ENCODE measurements around the gene XYLT1. TPM values are rescaled to one million over a fixed set of nuclear protein-coding genes. Genes with fewer than 3 reads are reported as not detected.
A peak's percentile ranks its signal among the peaks of the same experiment; 100 is the strongest.

Gene XYLT1
- total RNA-seq, 5 donors from 2014 or later (not counting 1 experiment from before 2014, with no cell fraction given): 25.8 to 70.6 (median 57.8) TPM

DNA sequence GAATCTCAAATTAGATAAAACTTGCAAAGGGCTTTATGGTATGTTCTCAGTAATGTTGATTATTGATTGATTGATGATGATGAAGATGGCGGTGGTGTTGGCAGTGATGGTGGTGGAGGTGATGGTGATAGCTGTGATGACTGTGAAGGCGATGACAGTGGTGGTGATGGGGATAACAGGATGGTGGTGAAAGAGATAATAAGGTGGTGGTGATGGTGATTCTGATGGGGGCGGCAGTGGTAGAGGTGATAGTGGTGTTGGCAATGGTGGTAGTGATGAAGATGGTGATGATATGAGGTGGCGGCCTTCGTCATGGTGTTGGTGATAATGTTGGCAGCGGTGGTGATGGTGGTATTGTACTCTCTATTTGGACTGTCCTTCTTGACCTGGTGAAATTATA lies 238.3 kb downstream of the XYLT1 start:
- H3K27ac Mint-ChIP-seq: no peak overlapping the region
- ATAC-seq (replicated peaks in 1 of 4): no peak
- Histone ChIP-seq H3K4me1 (ENCODE audit: control insufficient read depth in 1 of 2, extremely low read depth in 1 of 2, insufficient read depth in 2 of 2, low read length in 2 of 2) (peaks cover 0 to 4% of the 10 kb centered on the region in 2 experiments), H3K4me3 (ENCODE audit: control insufficient read depth in 1 of 2, extremely low read depth in 1 of 2, low read length in 1 of 2) (no peak overlapping the region), H3K9me3 (no peaks in the 10 kb centered on the region), H3K36me3 (ENCODE audit: control insufficient read depth in 2 of 2, extremely low read depth in 1 of 2, insufficient read depth in 1 of 2, low read length in 1 of 2) (peaks cover 0 to 2% of the 10 kb centered on the region in 2 donors), H3K27ac (ENCODE audit: low read length) (no peak overlapping the region), H3K27me3 (replicated peaks in 1 of 2; ENCODE audit: control insufficient read depth in 2 of 2, extremely low read depth in 1 of 2, insufficient read depth in 2 of 2, low read length in 1 of 2) (no peaks in the 10 kb centered on the region)
- no peak overlapping the region for H3K4me3 Mint-ChIP-seq
- DNase-seq: no peak
- peaks cover 28% of the 10 kb centered on the region for H3K36me3 Mint-ChIP-seq
- CTCF ChIA-PET: no interaction called here
- H3K9me3 Mint-ChIP-seq: no peaks in the 10 kb centered on the region
- no peaks in the 10 kb centered on the region for H3K27me3 Mint-ChIP-seq
- POLR2A ChIA-PET: no interaction called here
- WGBS (ENCODE audit: insufficient coverage): 98% methylated on average over 3 of the region's 6 CpGs
- peaks cover 14 to 22% (median 20%) of the 10 kb centered on the region in 3 donors for H3K4me1 Mint-ChIP-seq

DNA sequence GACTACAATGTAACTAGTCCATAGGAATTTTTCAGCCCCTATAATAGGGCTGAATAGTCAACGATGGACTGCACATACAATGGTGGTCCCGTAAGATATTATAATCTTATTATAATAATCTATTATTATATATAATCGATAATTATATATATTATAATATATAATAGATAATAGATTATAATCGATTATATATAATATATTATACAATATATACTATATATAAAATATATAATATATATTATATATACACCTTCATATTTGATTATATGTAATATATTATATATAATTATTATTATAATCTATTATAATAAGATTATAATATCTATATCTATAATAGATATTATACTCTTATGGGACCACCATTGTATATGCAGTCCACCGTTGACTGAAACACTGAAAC lies 238.8 kb downstream of the XYLT1 start:
- peaks cover 16 to 20% (median 19%) of the 10 kb centered on the region in 3 donors for H3K4me1 Mint-ChIP-seq
- no peak overlapping the region for H3K4me3 Mint-ChIP-seq
- no peaks in the 10 kb centered on the region for H3K27me3 ChIP-seq (replicated peaks in 1 of 2; ENCODE audit: control insufficient read depth in 2 of 2, extremely low read depth in 1 of 2, insufficient read depth in 2 of 2, low read length in 1 of 2)
- H3K36me3 ChIP-seq (ENCODE audit: control insufficient read depth in 2 of 2, extremely low read depth in 1 of 2, insufficient read depth in 1 of 2, low read length in 1 of 2): no peaks in the 10 kb centered on the region
- ATAC-seq (replicated peaks in 1 of 4) (no peak), DNase-seq (no peak)
- no peaks in the 10 kb centered on the region for H3K9me3 Mint-ChIP-seq
- no peak overlapping the region for H3K27ac Mint-ChIP-seq
- no peaks in the 10 kb centered on the region for H3K9me3 ChIP-seq
- no peak overlapping the region for H3K27ac ChIP-seq (ENCODE audit: low read length)
- ChIA-PET CTCF (no interaction called here), POLR2A (no interaction called here)
- H3K36me3 Mint-ChIP-seq: peaks cover 30% of the 10 kb centered on the region
- H3K4me1 ChIP-seq (ENCODE audit: control insufficient read depth in 1 of 2, extremely low read depth in 1 of 2, insufficient read depth in 2 of 2, low read length in 2 of 2): no peaks in the 10 kb centered on the region
- H3K27me3 Mint-ChIP-seq: no peaks in the 10 kb centered on the region
- no peak overlapping the region for H3K4me3 ChIP-seq (ENCODE audit: control insufficient read depth in 1 of 2, extremely low read depth in 1 of 2, low read length in 1 of 2)
- no CpG with 5 or more reads among the region's 5 CpGs for WGBS (ENCODE audit: insufficient coverage)

DNA sequence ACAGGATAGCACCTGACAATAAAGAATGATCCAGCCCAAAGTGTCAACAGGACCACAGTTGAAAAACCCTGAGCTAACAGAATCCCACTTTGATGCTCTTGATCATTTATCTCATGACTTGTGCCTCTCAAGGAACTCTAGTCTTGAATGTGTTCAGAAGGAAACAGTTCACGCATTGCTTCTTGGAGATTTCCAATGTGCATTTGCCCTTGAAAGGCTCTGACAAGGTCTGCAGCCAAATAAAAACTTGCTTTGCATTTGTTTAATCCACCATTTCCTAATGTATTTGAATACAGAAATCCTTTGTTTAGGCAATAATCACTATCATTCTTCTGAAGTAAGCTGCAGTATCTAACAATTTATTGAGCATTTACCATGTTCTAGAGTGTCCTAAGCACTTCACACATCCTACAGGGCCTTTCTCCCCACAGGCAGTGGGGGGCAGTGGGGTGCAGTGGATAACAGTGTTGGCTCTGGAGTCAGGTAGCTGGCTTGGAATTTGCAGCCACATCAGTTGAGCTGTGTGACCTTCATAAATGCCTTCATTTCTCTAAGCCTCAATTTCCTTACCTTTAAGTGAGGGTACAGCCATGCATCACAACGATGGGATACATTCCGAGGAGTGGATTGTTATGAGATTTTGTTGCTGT lies 239.7 kb downstream of the XYLT1 start:
- no peak overlapping the region for H3K4me3 Mint-ChIP-seq
- peaks cover 26% of the 10 kb centered on the region for H3K36me3 Mint-ChIP-seq
- H3K4me3 ChIP-seq (ENCODE audit: control insufficient read depth in 1 of 2, extremely low read depth in 1 of 2, low read length in 1 of 2): no peak overlapping the region
- H3K27me3 Mint-ChIP-seq: no peaks in the 10 kb centered on the region
- no peaks in the 10 kb centered on the region for H3K4me1 ChIP-seq (ENCODE audit: control insufficient read depth in 1 of 2, extremely low read depth in 1 of 2, insufficient read depth in 2 of 2, low read length in 2 of 2)
- no peaks in the 10 kb centered on the region for H3K36me3 ChIP-seq (ENCODE audit: control insufficient read depth in 2 of 2, extremely low read depth in 1 of 2, insufficient read depth in 1 of 2, low read length in 1 of 2)
- H3K27me3 ChIP-seq (replicated peaks in 1 of 2; ENCODE audit: control insufficient read depth in 2 of 2, extremely low read depth in 1 of 2, insufficient read depth in 2 of 2, low read length in 1 of 2): no peaks in the 10 kb centered on the region
- H3K9me3 ChIP-seq: no peaks in the 10 kb centered on the region
- POLR2A ChIA-PET: no interaction called here
- DNase-seq: peak in 1 of 35 experiments; percentile 9
- CTCF ChIA-PET: no interaction called here
- WGBS (ENCODE audit: insufficient coverage): 100% methylated on average over 1 of the region's 3 CpGs
- no peaks in the 10 kb centered on the region for H3K9me3 Mint-ChIP-seq
- no peak overlapping the region for H3K27ac Mint-ChIP-seq
- ATAC-seq (replicated peaks in 1 of 4): no peak
- H3K4me1 Mint-ChIP-seq: peaks cover 16 to 24% (median 18%) of the 10 kb centered on the region in 3 donors
- H3K27ac ChIP-seq (ENCODE audit: low read length): no peak overlapping the region

DNA sequence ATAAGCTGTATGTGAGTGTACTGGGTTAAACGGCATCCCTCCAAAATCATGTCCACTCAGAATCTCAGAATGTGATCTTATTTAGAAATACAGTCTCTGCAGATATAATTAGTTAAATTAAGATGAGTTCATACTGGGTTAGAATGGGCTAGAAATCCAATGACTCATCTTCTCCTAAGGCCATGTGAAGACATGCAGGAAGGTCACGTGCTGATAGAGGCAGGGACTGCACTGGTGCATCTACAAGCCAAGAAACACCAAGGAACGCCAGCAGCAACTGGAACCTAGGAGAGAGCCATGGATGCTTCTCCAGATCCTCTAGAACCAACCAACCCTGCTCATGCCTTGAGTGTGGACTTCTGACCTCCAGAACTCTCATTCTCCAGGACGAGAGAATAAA lies 241.0 kb downstream of the XYLT1 start:
- ChIA-PET POLR2A (no interaction called here), CTCF (no interaction called here)
- no peak overlapping the region for H3K27ac Mint-ChIP-seq
- DNase-seq (no peak), ATAC-seq (replicated peaks in 1 of 4) (no peak)
- H3K4me3 Mint-ChIP-seq: no peak overlapping the region
- no peaks in the 10 kb centered on the region for H3K27me3 ChIP-seq (replicated peaks in 1 of 2; ENCODE audit: control insufficient read depth in 2 of 2, extremely low read depth in 1 of 2, insufficient read depth in 2 of 2, low read length in 1 of 2)
- WGBS (ENCODE audit: insufficient coverage): 93% methylated on average over 3 of the region's 4 CpGs
- H3K9me3 ChIP-seq: no peaks in the 10 kb centered on the region
- H3K4me1 Mint-ChIP-seq: peaks cover 21 to 30% (median 26%) of the 10 kb centered on the region in 3 donors
- H3K36me3 Mint-ChIP-seq: peaks cover 29% of the 10 kb centered on the region
- H3K27ac ChIP-seq (ENCODE audit: low read length): no peak overlapping the region
- no peaks in the 10 kb centered on the region for H3K36me3 ChIP-seq (ENCODE audit: control insufficient read depth in 2 of 2, extremely low read depth in 1 of 2, insufficient read depth in 1 of 2, low read length in 1 of 2)
- H3K9me3 Mint-ChIP-seq: no peaks in the 10 kb centered on the region
- H3K4me3 ChIP-seq (ENCODE audit: control insufficient read depth in 1 of 2, extremely low read depth in 1 of 2, low read length in 1 of 2): no peak overlapping the region
- no peaks in the 10 kb centered on the region for H3K4me1 ChIP-seq (ENCODE audit: control insufficient read depth in 1 of 2, extremely low read depth in 1 of 2, insufficient read depth in 2 of 2, low read length in 2 of 2)
- no peaks in the 10 kb centered on the region for H3K27me3 Mint-ChIP-seq

DNA sequence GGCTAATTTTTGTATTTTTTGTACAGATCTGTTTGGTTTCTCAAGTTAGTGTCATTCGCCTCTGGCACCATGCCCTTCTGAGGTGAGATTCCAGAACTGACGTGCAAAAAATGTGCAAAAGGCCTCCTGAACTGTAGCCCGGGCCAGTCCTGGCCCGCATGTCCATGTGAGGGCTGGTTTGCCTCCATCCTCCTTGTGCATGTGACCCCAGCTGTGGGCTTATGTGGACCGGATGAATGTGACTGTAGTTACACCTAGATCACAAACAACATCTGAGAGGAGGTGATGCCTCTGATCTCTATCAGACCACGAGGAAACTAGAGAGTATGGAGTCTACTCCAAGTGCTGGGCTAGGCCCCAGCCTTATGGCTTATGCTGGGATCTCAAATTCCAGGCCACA lies 241.6 kb downstream of the XYLT1 start:
- H3K36me3 ChIP-seq (ENCODE audit: control insufficient read depth in 2 of 2, extremely low read depth in 1 of 2, insufficient read depth in 1 of 2, low read length in 1 of 2): no peaks in the 10 kb centered on the region
- H3K9me3 ChIP-seq: no peaks in the 10 kb centered on the region
- CTCF ChIA-PET: no interaction called here
- no peak overlapping the region for H3K4me3 ChIP-seq (ENCODE audit: control insufficient read depth in 1 of 2, extremely low read depth in 1 of 2, low read length in 1 of 2)
- ATAC-seq (replicated peaks in 1 of 4) (no peak), DNase-seq (no peak)
- no peak overlapping the region for H3K27ac ChIP-seq (ENCODE audit: low read length)
- no peak overlapping the region for H3K4me3 Mint-ChIP-seq
- no peaks in the 10 kb centered on the region for H3K4me1 ChIP-seq (ENCODE audit: control insufficient read depth in 1 of 2, extremely low read depth in 1 of 2, insufficient read depth in 2 of 2, low read length in 2 of 2)
- no peaks in the 10 kb centered on the region for H3K27me3 ChIP-seq (replicated peaks in 1 of 2; ENCODE audit: control insufficient read depth in 2 of 2, extremely low read depth in 1 of 2, insufficient read depth in 2 of 2, low read length in 1 of 2)
- no peaks in the 10 kb centered on the region for H3K9me3 Mint-ChIP-seq
- peaks cover 21 to 31% (median 29%) of the 10 kb centered on the region in 3 donors for H3K4me1 Mint-ChIP-seq
- no peaks in the 10 kb centered on the region for H3K27me3 Mint-ChIP-seq
- 100% methylated on average over 1 of the region's 6 CpGs for WGBS (ENCODE audit: insufficient coverage)
- H3K36me3 Mint-ChIP-seq: peaks cover 32% of the 10 kb centered on the region
- H3K27ac Mint-ChIP-seq: no peak overlapping the region
- POLR2A ChIA-PET: no interaction called here

DNA sequence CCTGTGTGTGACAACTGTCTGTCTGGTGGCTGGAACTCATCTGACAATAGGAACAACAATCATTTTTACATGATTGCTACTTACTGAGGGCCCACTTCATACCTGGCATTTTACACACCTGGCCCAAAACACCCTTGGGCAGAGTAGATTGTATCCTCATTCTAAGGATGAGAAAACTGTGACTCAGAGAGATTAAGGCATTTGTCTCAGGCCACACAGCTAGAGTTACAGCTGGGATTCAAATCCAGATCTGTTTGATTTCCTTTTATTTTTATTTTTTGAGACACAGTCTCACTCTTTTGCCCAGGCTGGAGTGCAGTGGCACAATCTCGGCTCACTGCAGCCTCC lies 242.1 kb downstream of the XYLT1 start:
- no peaks in the 10 kb centered on the region for H3K9me3 ChIP-seq
- no peaks in the 10 kb centered on the region for H3K4me1 ChIP-seq (ENCODE audit: control insufficient read depth in 1 of 2, extremely low read depth in 1 of 2, insufficient read depth in 2 of 2, low read length in 2 of 2)
- POLR2A ChIA-PET: no interaction called here
- H3K27me3 Mint-ChIP-seq: no peaks in the 10 kb centered on the region
- no peaks in the 10 kb centered on the region for H3K9me3 Mint-ChIP-seq
- ATAC-seq (replicated peaks in 1 of 4) (no peak), DNase-seq (no peak)
- no peak overlapping the region for H3K4me3 Mint-ChIP-seq
- H3K4me3 ChIP-seq (ENCODE audit: control insufficient read depth in 1 of 2, extremely low read depth in 1 of 2, low read length in 1 of 2): no peak overlapping the region
- no peaks in the 10 kb centered on the region for H3K27me3 ChIP-seq (replicated peaks in 1 of 2; ENCODE audit: control insufficient read depth in 2 of 2, extremely low read depth in 1 of 2, insufficient read depth in 2 of 2, low read length in 1 of 2)
- no peak overlapping the region for H3K27ac ChIP-seq (ENCODE audit: low read length)
- H3K27ac Mint-ChIP-seq: no peak overlapping the region
- peaks cover 23 to 32% (median 31%) of the 10 kb centered on the region in 3 donors for H3K4me1 Mint-ChIP-seq
- H3K36me3 ChIP-seq (ENCODE audit: control insufficient read depth in 2 of 2, extremely low read depth in 1 of 2, insufficient read depth in 1 of 2, low read length in 1 of 2): no peaks in the 10 kb centered on the region
- no CpG with 5 or more reads among the region's 1 CpG for WGBS (ENCODE audit: insufficient coverage)
- CTCF ChIA-PET: no interaction called here
- H3K36me3 Mint-ChIP-seq: peaks cover 37% of the 10 kb centered on the region

Measured in T-cell (primary cell).